Measurements from ENCODE around the gene PTCRA. TPM values are rescaled to one million over a fixed set of nuclear protein-coding genes. Genes with fewer than 3 reads are reported as not detected.

Gene PTCRA
- total RNA-seq, 2 donors from 2014 or later: not detected

GRCh38 chr6:42960243-42961019 is 44.6 kb downstream of the PTCRA start, which contains the start of gene GNMT:
Gene GNMT, plus strand, starts transcription at chr6:42960754. Its CDS starts 14 bp downstream, at chr6:42960768.
- no peaks in the 10 kb centered on the region for H3K27me3 ChIP-seq (replicated peaks; ENCODE audit: insufficient read depth)
- DNase-seq (ENCODE audit: low spot score): peak; percentile 90
- H3K4me1 ChIP-seq (replicated peaks): no peaks in the 10 kb centered on the region
- peak within 1 kb of the TSS; percentile 81 to 84 for H3K27ac ChIP-seq
- TF ChIP-seq POLR2AphosphoS5 (IDR thresholded peaks at IDR 0.05) (peak; percentile 76), POLR2A (IDR thresholded peaks at IDR 0.05) (peak; percentile 33), CTCF (IDR thresholded peaks at IDR 0.05) (no peak)
- no peaks in the 10 kb centered on the region for H3K9me3 ChIP-seq
- intact Hi-C loops (cut with DNase I): no loop called here
- 4% methylated on average over 37 of the region's 62 CpGs for WGBS
- H3K36me3 ChIP-seq: peaks cover 0 to 5% of the 10 kb centered on the region in 2 donors
- H3K4me3 ChIP-seq: peak within 1 kb of the TSS; percentile 39 to 44

GRCh38 chr6:42961020-42961470 is 45.2 kb downstream of the PTCRA start:
- no peak for TF ChIP-seq POLR2AphosphoS5 (IDR thresholded peaks at IDR 0.05)
- intact Hi-C loops (cut with DNase I): no loop called here
- H3K36me3 ChIP-seq: peaks cover 1 to 5% of the 10 kb centered on the region in 2 donors
- H3K27me3 ChIP-seq (replicated peaks; ENCODE audit: insufficient read depth): no peaks in the 10 kb centered on the region
- 17% methylated on average over 15 of the region's 15 CpGs for WGBS
- H3K27ac ChIP-seq: peak overlapping the region; percentile 81 to 84
- H3K4me1 ChIP-seq (replicated peaks): no peaks in the 10 kb centered on the region
- H3K4me3 ChIP-seq: peak overlapping the region; percentile 39 to 44
- H3K9me3 ChIP-seq: no peaks in the 10 kb centered on the region
- peak; percentile 26 for DNase-seq (ENCODE audit: low spot score)

- Histone ChIP-seq H3K36me3 (peaks cover 5 to 6% of the 10 kb centered on the region in 2 donors), H3K27me3 (replicated peaks; ENCODE audit: insufficient read depth) (no peaks in the 10 kb centered on the region), H3K4me1 (replicated peaks) (no peaks in the 10 kb centered on the region), H3K27ac (no peak overlapping the region), H3K9me3 (no peaks in the 10 kb centered on the region), H3K4me3 (no peak overlapping the region)
- DNase-seq (ENCODE audit: low spot score): no peak
- WGBS: 89% methylated on average over 12 of the region's 12 CpGs
- intact Hi-C loops (cut with DNase I): no loop called here
- TF ChIP-seq POLR2AphosphoS5 (IDR thresholded peaks at IDR 0.05) (no peak), POLR2A (IDR thresholded peaks at IDR 0.05) (no peak), CTCF (IDR thresholded peaks at IDR 0.05) (no peak)
These were observed 46.2 kb downstream of the PTCRA start for GRCh38 chr6:42962096-42962495.

GRCh38 chr6:42962502-42963178 is 46.8 kb downstream of the PTCRA start:
- no peak for DNase-seq (ENCODE audit: low spot score)
- TF ChIP-seq POLR2A (IDR thresholded peaks at IDR 0.05) (no peak), POLR2AphosphoS5 (IDR thresholded peaks at IDR 0.05) (no peak), CTCF (IDR thresholded peaks at IDR 0.05) (no peak)

GRCh38 chr6:42963179-42963854 is 47.5 kb downstream of the PTCRA start:
- no peak for TF ChIP-seq POLR2A (IDR thresholded peaks at IDR 0.05)
- Histone ChIP-seq H3K9me3 (no peaks in the 10 kb centered on the region), H3K4me3 (no peak overlapping the region), H3K27ac (no peak overlapping the region), H3K4me1 (replicated peaks) (no peaks in the 10 kb centered on the region), H3K36me3 (peaks cover 5 to 9% of the 10 kb centered on the region in 2 donors), H3K27me3 (replicated peaks; ENCODE audit: insufficient read depth) (no peaks in the 10 kb centered on the region)
- no peak for DNase-seq (ENCODE audit: low spot score)
- WGBS: 79% methylated on average over 12 of the region's 12 CpGs
- intact Hi-C loops (cut with DNase I): no loop called here

More at GRCh38 chr6:42962502-42963178, 46.8 kb downstream of the PTCRA start:
- Histone ChIP-seq H3K27ac (no peak overlapping the region), H3K9me3 (no peaks in the 10 kb centered on the region), H3K4me1 (replicated peaks) (no peaks in the 10 kb centered on the region), H3K36me3 (peaks cover 5 to 9% of the 10 kb centered on the region in 2 donors), H3K4me3 (no peak overlapping the region), H3K27me3 (replicated peaks; ENCODE audit: insufficient read depth) (no peaks in the 10 kb centered on the region)
- WGBS: 87% methylated on average over 13 of the region's 13 CpGs
- intact Hi-C loops (cut with DNase I): no loop called here
